Body of pancreas (tissue), 4 donors: ENCODE results near the gene COX7A2L.

Source experiments
- CTCF ChIP-seq, 7 experiments: fragments of 450-650 bp in 4 of 7; fragments of 200-600 bp in 3 of 7; sonication (generic) in 3 of 7; IDR thresholded peaks; one replicate each; pipeline ENCODE4 v1.5.1; 2016 to 2019; ENCODE audit warnings: antibody characterized with exemption in 7 of 7
- POLR2A ChIP-seq, 3 donors: fragments of 450-650 bp; IDR thresholded peaks; one replicate each; pipeline ENCODE4 v1.6.1; 2016; ENCODE audit warnings: antibody characterized with exemption in 3 of 3, mild to moderate bottlenecking in 2 of 3

- TF ChIP-seq CTCF (IDR thresholded peaks at IDR 0.05) (no peak), POLR2A (IDR thresholded peaks at IDR 0.05) (no peak)
Observed at GRCh38 chr2:42340045-42340937, 20.7 kb downstream of the COX7A2L start.
